ENCODE results near the gene BRIP1.

The BRIP1 gene

DNA sequence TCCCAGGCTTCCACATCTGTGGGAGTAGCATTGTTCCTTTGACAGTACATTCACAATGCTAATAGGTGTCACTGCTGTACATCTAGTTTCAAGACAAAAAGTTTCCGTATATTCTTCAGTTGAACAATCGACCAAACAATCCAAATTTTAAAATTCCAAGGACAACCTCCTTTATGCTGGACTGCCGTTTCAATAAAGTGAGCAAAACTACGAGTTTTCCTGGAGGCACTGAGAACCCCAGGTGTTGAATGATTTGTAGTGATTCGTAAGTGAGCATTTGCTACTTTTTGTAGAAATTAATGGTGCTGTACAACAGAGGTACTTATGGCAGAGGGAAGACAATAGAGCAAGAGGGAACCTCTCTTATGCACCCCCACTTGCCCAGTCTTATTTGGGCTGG is 201.1 kb downstream of the BRIP1 start:
- no peak overlapping the region for H3K4me3 ChIP-seq (ENCODE audit: low read depth, low read length)
- no peak for DNase-seq (ENCODE audit: low read depth)
- TF ChIP-seq CTCF (conservative IDR thresholded peaks at IDR 0.05; ENCODE audit: low read depth, low read length) = no peak

DNA sequence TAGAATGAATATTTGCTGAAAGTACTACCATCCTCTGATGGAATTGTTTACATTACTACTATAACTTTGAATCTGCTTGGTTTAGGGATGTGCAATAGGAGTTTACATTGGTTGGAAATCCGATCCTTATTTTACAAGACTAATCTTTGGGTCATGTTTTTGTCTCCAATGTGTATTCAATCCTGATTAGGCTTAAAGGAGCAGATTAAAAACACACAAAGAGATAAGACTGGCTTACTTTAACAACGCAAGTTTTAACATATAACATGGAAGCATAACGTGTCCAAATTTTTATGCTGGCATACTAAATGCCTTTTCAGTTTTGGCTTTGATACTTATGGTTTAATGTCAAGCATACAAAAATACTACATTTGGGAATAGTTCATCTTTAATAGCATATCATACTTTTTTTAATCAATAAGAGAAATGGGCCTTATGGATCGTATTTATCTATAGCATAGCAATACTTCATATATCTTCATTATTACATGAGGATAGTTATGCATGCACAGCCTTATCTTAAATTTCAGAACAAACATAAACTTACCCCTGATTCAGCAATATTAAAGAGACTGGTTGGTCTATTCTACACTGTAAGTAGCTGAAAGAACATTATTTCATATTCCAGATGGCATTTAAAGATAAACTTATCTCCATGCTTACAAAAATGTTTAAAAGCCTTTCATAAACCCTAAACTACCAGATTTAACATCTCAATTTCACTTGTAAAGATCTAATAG is 202.4 kb downstream of the BRIP1 start:
- H3K4me3 ChIP-seq (ENCODE audit: low read depth, low read length) = no peak overlapping the region
- peak; percentile 1 for DNase-seq (ENCODE audit: low read depth)
- no peak for TF ChIP-seq CTCF (conservative IDR thresholded peaks at IDR 0.05; ENCODE audit: low read depth, low read length)

DNA sequence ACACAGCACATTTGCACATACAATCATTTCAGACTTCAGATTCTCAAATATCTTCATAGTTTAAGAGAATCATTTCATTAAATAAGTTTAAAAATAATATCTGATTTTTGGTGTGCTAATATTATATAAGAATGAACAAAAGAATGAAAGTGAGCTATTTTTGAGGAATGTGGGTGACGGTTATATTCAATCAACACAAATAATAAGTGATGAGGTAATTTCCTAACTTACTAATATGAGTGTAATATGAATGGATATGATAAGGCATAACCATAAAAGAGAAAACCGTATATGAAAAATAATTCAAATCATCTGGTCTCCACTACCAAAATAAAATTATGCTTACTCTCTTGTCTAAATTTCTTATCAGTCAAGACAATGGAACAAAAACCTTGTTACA is 203.9 kb downstream of the BRIP1 start:
- DNase-seq (ENCODE audit: low read depth) = no peak
- no peak for TF ChIP-seq CTCF (conservative IDR thresholded peaks at IDR 0.05; ENCODE audit: low read depth, low read length)
- H3K4me3 ChIP-seq (ENCODE audit: low read depth, low read length) = no peak overlapping the region

GRCh38 chr17:61658183-61658582 is 205.1 kb downstream of the BRIP1 start:
- TF ChIP-seq CTCF (conservative IDR thresholded peaks at IDR 0.05; ENCODE audit: low read depth, low read length) = no peak
- H3K4me3 ChIP-seq (ENCODE audit: low read depth, low read length) = no peak overlapping the region
- DNase-seq (ENCODE audit: low read depth) = no peak

DNA sequence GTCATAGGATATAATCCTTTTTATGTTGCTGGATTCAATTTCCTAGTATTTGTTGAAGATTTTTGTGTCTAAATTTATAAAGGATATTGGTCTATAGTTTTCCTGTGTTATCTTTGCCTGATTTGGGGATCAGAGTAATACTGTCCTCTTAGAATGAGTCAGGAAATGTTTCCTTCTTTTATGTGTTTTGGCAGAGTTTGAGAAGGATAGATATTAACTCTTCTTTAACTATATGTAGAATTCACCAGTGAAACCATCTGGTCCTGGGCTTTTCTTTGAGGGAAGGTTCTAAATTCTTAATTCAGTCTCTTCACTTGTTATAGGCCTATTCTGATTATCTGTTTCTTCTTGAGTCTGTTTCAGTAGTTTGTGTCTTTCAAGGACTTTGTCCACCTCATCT is 206.0 kb downstream of the BRIP1 start:
- no peak for DNase-seq (ENCODE audit: low read depth)
- no peak for TF ChIP-seq CTCF (conservative IDR thresholded peaks at IDR 0.05; ENCODE audit: low read depth, low read length)
- no peak overlapping the region for H3K4me3 ChIP-seq (ENCODE audit: low read depth, low read length)

DNA sequence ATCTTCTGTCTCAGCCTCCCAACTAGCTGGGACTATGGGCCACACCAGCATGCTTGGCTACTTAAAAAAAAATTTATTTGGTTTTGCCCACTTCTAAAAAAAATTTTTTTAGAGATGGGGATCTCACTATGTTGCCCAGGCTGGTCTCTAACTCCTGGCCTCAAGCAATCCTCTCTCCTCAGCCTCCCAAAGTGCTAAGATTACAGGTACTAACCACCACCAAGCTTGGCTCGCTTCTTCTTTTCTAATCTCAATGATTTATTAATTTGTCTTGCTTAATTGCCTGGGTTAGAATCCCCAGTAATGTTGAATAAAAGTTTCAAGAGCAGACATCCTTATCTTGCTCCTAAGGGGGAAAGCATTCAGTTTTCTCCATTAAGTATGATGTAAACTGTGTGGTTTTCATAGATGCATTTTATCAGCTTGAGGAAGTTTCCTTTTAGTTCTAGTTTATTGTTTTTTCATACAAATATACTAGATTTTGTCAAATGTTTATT is 206.6 kb downstream of the BRIP1 start:
- TF ChIP-seq CTCF (conservative IDR thresholded peaks at IDR 0.05; ENCODE audit: low read depth, low read length) = no peak
- no peak overlapping the region for H3K4me3 ChIP-seq (ENCODE audit: low read depth, low read length)
- DNase-seq (ENCODE audit: low read depth) = no peak

GRCh38 chr17:61650749-61651148 is 212.6 kb downstream of the BRIP1 start:
- no peak for TF ChIP-seq CTCF (conservative IDR thresholded peaks at IDR 0.05; ENCODE audit: low read depth, low read length)
- H3K4me3 ChIP-seq (ENCODE audit: low read depth, low read length) = no peak overlapping the region
- DNase-seq (ENCODE audit: low read depth) = no peak

All from choroid plexus epithelial cell (primary cell).